Upper lobe of left lung (tissue), 6 donors: Measurements from ENCODE around the gene SP1. TPM values are rescaled to one million over a fixed set of nuclear protein-coding genes. Genes with fewer than 3 reads are reported as not detected.

Source experiments
- ATAC-seq, 2 donors: fragments of 200-7000 bp; cut with Tn5 transposase; one replicate each; pipeline ENCODE4 v1.9.1; 2022; ENCODE audit warnings: mild to moderate bottlenecking in 2 of 2, moderate library complexity in 2 of 2; ENCODE audit not compliant: low FRiP score in 2 of 2
- DNase-seq, 2 donors: peaks; one replicate each; pipeline ENCODE4 v3.0.0-alpha.2; 2019 to 2020
- H3K27ac ChIP-seq, 4 donors: fragments of 200-600 bp; sonication (generic); one replicate each; pipeline ENCODE4 v1.5.1; 2016 to 2019
- H3K27me3 ChIP-seq, 4 donors: fragments of 200-600 bp; sonication (generic); one replicate each; pipeline ENCODE4 v1.5.1; 2017 to 2019
- H3K36me3 ChIP-seq, 4 donors: fragments of 200-600 bp; sonication (generic); one replicate each; pipeline ENCODE4 v1.5.1; 2016 to 2019
- H3K4me1 ChIP-seq, 4 donors: fragments of 200-600 bp; sonication (generic); one replicate each; pipeline ENCODE4 v1.5.1; 2018 to 2019
- H3K4me3 ChIP-seq, 4 donors: fragments of 200-600 bp; sonication (generic); one replicate each; pipeline ENCODE4 v1.5.1; 2017 to 2019; ENCODE audit warnings: mild to moderate bottlenecking in 2 of 4, moderate library complexity in 1 of 4
- H3K9me3 ChIP-seq, 4 donors: fragments of 200-600 bp; sonication (generic); one replicate each; pipeline ENCODE4 v1.5.1; 2018 to 2019
- EP300 ChIP-seq, 4 donors: sonication (generic); formaldehyde crosslinking; IDR thresholded peaks; one replicate each; pipeline ENCODE4 v1.5.1; 2017; ENCODE audit warnings: antibody characterized with exemption in 4 of 4, control low read depth in 2 of 4
- POLR2A ChIP-seq, 4 donors: fragments of 450-650 bp; IDR thresholded peaks; one replicate each; pipeline ENCODE4 v1.5.1; 2016 to 2017; ENCODE audit warnings: antibody characterized with exemption in 4 of 4, mild to moderate bottlenecking in 2 of 4
- POLR2AphosphoS5 ChIP-seq, 2 donors: sonication (generic); formaldehyde crosslinking; IDR thresholded peaks; one replicate each; pipeline ENCODE4 v1.5.1; 2017; ENCODE audit warnings: antibody characterized with exemption in 2 of 2
- WGBS, 2 donors: methylation state at CpG; one replicate each; pipeline ENCODE4 v1.1.5; 2017 to 2018; 5-methylcytosine and 5-hydroxymethylcytosine counted together
- total RNA-seq, 6 donors: library from RNA; depleted of rRNA in 4 of 6; stranded (reverse); fragments of >200 nt in 4 of 6; gene quantifications; one replicate each; pipeline versions ENCODE4 v1.1.0 to v1.2.1, GENCODE V29; 2016 to 2021
- TF ChIP-seq, protein P1 (sequence below), 6 experiments: fragments of 450-650 bp in 4 of 6; fragments of 200-600 bp in 2 of 6; sonication (generic) in 2 of 6; IDR thresholded peaks; one replicate each; pipeline ENCODE4 v1.5.1; 2016 to 2019; ENCODE audit warnings: antibody characterized with exemption in 6 of 6
- donor health status: DM: no; HTN: no; CAD: no; lungs with moderate emphysema.
- donor health status: DM: no; HTN: yes; CAD: no; lungs with severe emphysema.

SP1 gene
- total RNA-seq, 6 donors from 2014 or later: 46.6 to 82.2 (median 61.7) TPM

- Histone ChIP-seq H3K9me3 (no peaks in the 10 kb centered on the region), H3K27ac (no peak overlapping the region), H3K4me1 (peaks cover 5 to 9% (median 6%) of the 10 kb centered on the region in 4 donors), H3K4me3 (no peak overlapping the region), H3K27me3 (no peaks in the 10 kb centered on the region), H3K36me3 (no peaks in the 10 kb centered on the region)
- WGBS, 2 donors: 80 to 84% methylated on average over 11 of the region's 11 CpGs
- TF ChIP-seq, protein P1, sequence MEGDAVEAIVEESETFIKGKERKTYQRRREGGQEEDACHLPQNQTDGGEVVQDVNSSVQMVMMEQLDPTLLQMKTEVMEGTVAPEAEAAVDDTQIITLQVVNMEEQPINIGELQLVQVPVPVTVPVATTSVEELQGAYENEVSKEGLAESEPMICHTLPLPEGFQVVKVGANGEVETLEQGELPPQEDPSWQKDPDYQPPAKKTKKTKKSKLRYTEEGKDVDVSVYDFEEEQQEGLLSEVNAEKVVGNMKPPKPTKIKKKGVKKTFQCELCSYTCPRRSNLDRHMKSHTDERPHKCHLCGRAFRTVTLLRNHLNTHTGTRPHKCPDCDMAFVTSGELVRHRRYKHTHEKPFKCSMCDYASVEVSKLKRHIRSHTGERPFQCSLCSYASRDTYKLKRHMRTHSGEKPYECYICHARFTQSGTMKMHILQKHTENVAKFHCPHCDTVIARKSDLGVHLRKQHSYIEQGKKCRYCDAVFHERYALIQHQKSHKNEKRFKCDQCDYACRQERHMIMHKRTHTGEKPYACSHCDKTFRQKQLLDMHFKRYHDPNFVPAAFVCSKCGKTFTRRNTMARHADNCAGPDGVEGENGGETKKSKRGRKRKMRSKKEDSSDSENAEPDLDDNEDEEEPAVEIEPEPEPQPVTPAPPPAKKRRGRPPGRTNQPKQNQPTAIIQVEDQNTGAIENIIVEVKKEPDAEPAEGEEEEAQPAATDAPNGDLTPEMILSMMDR (IDR thresholded peaks at IDR 0.05): no peak
- TF ChIP-seq POLR2AphosphoS5 (IDR thresholded peaks at IDR 0.05) (no peak), POLR2A (IDR thresholded peaks at IDR 0.05) (no peak), EP300 (IDR thresholded peaks at IDR 0.05) (no peak)
- ATAC-seq: no peak
- DNase-seq: no peak
Observed at GRCh38 chr12:53425515-53426150, 45.7 kb downstream of the SP1 start.

GRCh38 chr12:53427905-53428594, 48.1 kb downstream of the SP1 start:
- H3K9me3 ChIP-seq: no peaks in the 10 kb centered on the region
- no peak overlapping the region for H3K4me3 ChIP-seq
- no peak for DNase-seq
- no peak for ATAC-seq
- TF ChIP-seq POLR2AphosphoS5 (IDR thresholded peaks at IDR 0.05): no peak
- no peak for TF ChIP-seq POLR2A (IDR thresholded peaks at IDR 0.05)
- no peak for TF ChIP-seq EP300 (IDR thresholded peaks at IDR 0.05)
- TF ChIP-seq, protein P1 (IDR thresholded peaks at IDR 0.05): no peak
- no peaks in the 10 kb centered on the region for H3K27me3 ChIP-seq
- H3K4me1 ChIP-seq: no peaks in the 10 kb centered on the region
- no peak overlapping the region for H3K27ac ChIP-seq
- H3K36me3 ChIP-seq: no peaks in the 10 kb centered on the region
- 84 to 88% methylated on average over 7 of the region's 7 CpGs for WGBS, 2 donors

GRCh38 chr12:53428741-53429140, 48.8 kb downstream of the SP1 start:
- Histone ChIP-seq H3K36me3 (no peaks in the 10 kb centered on the region), H3K27ac (no peak overlapping the region), H3K9me3 (no peaks in the 10 kb centered on the region), H3K4me3 (no peak overlapping the region), H3K27me3 (no peaks in the 10 kb centered on the region), H3K4me1 (no peaks in the 10 kb centered on the region)
- TF ChIP-seq POLR2AphosphoS5 (IDR thresholded peaks at IDR 0.05) (no peak), POLR2A (IDR thresholded peaks at IDR 0.05) (no peak), EP300 (IDR thresholded peaks at IDR 0.05) (no peak)
- TF ChIP-seq, protein P1 (IDR thresholded peaks at IDR 0.05): no peak
- DNase-seq: no peak
- no peak for ATAC-seq
- 91 to 92% methylated on average over 7 of the region's 7 CpGs for WGBS, 2 donors

DNA sequence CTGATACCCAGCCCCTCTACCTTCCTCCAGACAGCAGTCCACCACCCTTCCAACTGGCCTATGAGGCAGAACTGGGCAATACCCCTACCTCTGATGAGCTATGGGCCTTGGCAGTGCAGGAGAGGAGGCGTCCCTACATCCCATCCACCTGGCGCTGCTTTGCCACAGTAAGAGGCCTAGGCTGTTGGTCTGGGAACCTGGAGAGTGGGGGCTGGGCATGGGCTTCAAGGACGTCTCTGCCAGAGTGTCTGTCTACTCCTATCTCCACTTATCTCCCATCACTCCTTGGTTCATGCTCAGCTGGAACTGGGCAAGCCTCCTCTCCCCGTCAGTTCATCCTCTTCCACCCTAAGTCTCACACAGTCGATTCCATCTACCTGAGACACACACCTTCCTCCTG, 50.1 kb downstream of the SP1 start:
- DNase-seq (no peak), ATAC-seq (no peak)
- WGBS, 2 donors: 82 to 90% methylated on average over 4 to 5 of the region's 5 CpGs
- H3K36me3 ChIP-seq: no peaks in the 10 kb centered on the region
- H3K27me3 ChIP-seq: no peaks in the 10 kb centered on the region
- H3K9me3 ChIP-seq: no peaks in the 10 kb centered on the region
- no peak overlapping the region for H3K27ac ChIP-seq
- H3K4me1 ChIP-seq: no peaks in the 10 kb centered on the region
- no peak overlapping the region for H3K4me3 ChIP-seq
- TF ChIP-seq, protein P1 (IDR thresholded peaks at IDR 0.05): no peak
- no peak for TF ChIP-seq EP300 (IDR thresholded peaks at IDR 0.05)
- TF ChIP-seq POLR2AphosphoS5 (IDR thresholded peaks at IDR 0.05): no peak
- no peak for TF ChIP-seq POLR2A (IDR thresholded peaks at IDR 0.05)
